Ishikawa (cell line): ENCODE measurements around the gene NPFFR1.

Experiments used
- MAX ChIP-seq: IDR thresholded peaks from 2 replicates; pipeline ENCODE4 v1.6.1; 2012
- REST ChIP-seq: IDR thresholded peaks from 2 replicates; pipeline ENCODE4 v1.6.1; 2012; ENCODE audit warnings: low read depth, mild to moderate bottlenecking
- YY1 ChIP-seq: IDR thresholded peaks from 2 replicates; pipeline ENCODE4 v1.6.1; 2012; ENCODE audit warnings: low read depth

GRCh38 chr10:70317943-70318318 is 34.1 kb upstream of the NPFFR1 start:
- TF ChIP-seq REST, result no peak
- no peak for TF ChIP-seq YY1
- TF ChIP-seq MAX, result no peak
